Epidermal melanocyte (primary cell): Measurements from ENCODE around the gene ZNF44.

Source experiments
- DNase-seq: peaks from one replicate; pipeline ENCODE4 v3.0.0; 2011; ENCODE audit warnings: low spot score; ENCODE audit not compliant: insufficient read length

The ZNF44 gene

GRCh38 chr19:12261554-12261953 lies 33.1 kb downstream of the ZNF44 start:
- DNase-seq, result no peak

DNA sequence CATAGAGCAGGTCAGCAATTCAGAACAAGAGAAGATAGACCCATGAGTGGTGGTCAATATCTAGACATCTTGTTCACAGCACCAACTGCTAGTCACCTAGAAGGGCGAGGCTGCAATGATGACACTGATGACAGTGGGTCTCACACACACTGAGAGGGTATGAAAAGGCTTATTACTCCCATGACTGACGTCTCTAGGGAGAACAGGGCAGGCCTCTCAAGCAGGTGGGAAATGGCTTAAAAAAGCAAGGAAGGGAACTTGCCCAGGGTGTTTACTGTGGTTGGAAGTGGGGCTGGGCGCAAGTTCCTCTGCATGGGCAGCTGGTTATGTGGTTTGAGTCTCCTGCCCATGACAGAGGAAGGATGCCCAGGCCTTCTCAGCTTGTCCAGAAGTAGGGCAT lies 33.8 kb downstream of the ZNF44 start:
- DNase-seq, result no peak

DNA sequence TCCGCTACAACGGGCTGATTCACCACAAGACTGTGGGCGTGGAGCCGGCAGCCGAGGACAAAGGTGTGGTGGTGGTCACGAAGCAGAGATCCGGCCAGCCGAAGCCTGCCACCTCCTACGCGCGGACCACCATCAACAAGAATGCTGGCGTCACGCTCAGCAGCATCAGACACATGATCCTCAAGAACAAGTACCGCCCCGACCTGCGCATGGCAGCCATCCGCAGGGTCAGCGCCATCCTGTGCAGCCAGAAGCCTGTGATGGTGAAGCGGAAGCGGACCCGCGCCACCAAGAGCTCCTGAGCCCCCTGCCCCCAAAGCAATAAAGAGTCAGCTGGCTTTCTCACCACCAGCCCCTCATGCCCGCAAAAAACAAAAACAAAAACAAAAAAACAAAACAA lies 34.4 kb downstream of the ZNF44 start:
- no peak for DNase-seq

DNA sequence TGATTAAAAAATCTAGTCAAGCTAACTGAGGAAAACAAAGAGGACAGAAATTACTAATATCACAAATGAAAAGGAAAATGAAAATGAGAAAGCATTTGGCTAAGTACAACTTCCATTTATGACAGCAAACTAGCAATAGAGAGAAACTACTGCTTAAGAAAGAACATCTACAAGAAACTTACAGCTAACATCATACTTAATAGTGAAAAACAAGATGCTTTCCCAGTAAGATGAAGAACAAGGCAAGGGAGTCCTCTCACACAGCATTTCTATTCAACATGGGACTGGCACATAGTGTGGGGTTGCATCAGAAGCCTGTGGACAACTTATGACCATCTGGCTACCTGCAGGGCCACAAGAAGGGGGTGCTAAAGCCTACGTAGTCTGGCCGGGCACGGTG lies 39.3 kb downstream of the ZNF44 start:
- DNase-seq, result no peak

DNA sequence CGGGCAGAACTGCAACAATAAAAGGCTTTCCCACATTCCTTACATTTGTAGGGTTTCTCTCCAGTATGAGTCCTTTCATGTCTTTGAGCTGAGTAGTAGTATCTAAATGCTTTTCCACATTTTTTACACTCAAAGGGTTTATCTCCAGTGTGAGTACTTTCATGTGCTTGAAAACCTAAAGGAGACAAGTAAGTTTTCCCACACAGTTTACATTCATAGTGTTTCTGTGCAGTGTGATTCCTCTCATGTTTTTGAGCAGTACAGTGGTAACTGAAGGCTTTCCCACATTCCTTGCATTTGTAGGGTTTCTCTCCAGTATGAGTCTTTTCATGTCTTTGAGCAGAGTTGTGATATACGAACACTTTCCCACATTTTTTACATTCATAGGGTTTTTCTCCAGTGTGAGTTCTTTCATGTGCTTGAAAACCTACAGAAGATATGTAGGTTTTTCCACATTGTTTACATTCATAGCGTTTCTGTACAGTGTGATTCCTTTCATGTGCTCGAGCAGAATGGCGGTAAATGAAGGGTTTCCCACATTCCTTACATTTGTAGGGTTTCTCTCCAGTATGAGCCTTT lies 47.0 kb downstream of the ZNF44 start:
- no peak for DNase-seq

DNA sequence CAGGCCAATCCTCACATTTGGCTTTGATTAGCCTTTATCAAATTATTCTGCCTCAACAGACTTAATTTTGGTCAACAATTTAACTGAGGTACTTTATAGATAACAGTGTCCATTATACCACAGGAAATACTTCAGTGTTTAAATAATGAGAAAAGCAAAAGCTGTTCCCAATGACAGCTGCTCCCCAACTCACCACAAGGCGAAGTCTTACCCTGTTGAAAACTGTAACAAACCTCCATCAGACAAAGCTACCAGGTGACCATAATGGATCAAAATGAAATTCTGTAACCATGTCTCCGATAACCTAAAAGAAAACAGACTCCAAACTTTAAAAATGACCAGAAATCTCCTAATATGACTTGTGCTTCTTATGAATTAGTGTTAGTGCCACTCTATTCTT lies 50.3 kb downstream of the ZNF44 start:
- DNase-seq, result no peak

GRCh38 chr19:12237143-12237839 lies 57.4 kb downstream of the ZNF44 start:
- no peak for DNase-seq

GRCh38 chr19:12232961-12233360 lies 61.7 kb downstream of the ZNF44 start:
- DNase-seq, result no peak

GRCh38 chr19:12230751-12231733 lies 63.6 kb downstream of the ZNF44 start:
- DNase-seq, result no peak

- no peak for DNase-seq
These were observed 64.7 kb downstream of the ZNF44 start for GRCh38 chr19:12229990-12230389.

- no peak for DNase-seq
These were observed 70.0 kb downstream of the ZNF44 start for GRCh38 chr19:12224676-12225075.

DNA sequence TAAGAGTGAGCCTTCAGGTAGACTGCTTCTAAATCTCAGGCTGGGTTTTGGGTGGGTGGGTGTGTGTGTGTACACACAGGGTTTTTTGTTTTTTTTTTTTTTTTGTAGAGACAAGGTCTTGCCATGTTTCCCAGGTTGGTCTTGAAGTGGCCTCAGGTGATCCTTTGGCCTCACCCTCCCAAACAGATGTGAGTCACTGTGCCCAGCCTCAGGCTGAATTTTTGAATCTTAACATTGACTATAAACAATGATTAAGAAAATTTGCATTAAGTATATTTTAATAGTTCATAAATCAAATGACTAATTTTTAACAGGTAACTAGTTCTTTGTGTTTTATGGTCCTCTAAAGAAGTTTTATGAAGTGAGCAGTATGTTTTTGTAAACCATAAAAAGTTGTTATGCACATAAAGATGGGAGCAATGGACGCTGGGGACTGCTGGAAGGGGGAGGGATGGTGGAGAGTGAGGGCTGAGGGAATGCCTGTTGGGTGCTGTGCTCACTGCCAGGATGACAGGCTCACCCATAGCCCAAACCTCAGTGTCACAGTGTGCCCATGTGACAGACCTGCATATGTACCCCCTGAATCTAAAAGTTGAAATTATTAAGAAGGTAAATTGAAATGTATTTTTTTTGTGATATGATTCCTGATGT lies 71.6 kb downstream of the ZNF44 start:
- DNase-seq, result no peak
